B cell (primary cell): ENCODE results near the gene DOCK3.

Experiments used
- EZH2 ChIP-seq: IDR thresholded peaks from 2 replicates; pipeline ENCODE4 v1.6.1; 2012; ENCODE audit warnings: borderline replicate concordance, low read depth, mild to moderate bottlenecking, moderate library complexity, low read length; ENCODE audit not compliant: insufficient read depth, poor library complexity, severe bottlenecking
- TF ChIP-seq, protein P1 (sequence below): fragments of 200-600 bp; IDR thresholded peaks from one replicate; pipeline ENCODE4 v1.8.0; 2022; ENCODE audit warnings: antibody characterized with exemption, mild to moderate bottlenecking

DNA sequence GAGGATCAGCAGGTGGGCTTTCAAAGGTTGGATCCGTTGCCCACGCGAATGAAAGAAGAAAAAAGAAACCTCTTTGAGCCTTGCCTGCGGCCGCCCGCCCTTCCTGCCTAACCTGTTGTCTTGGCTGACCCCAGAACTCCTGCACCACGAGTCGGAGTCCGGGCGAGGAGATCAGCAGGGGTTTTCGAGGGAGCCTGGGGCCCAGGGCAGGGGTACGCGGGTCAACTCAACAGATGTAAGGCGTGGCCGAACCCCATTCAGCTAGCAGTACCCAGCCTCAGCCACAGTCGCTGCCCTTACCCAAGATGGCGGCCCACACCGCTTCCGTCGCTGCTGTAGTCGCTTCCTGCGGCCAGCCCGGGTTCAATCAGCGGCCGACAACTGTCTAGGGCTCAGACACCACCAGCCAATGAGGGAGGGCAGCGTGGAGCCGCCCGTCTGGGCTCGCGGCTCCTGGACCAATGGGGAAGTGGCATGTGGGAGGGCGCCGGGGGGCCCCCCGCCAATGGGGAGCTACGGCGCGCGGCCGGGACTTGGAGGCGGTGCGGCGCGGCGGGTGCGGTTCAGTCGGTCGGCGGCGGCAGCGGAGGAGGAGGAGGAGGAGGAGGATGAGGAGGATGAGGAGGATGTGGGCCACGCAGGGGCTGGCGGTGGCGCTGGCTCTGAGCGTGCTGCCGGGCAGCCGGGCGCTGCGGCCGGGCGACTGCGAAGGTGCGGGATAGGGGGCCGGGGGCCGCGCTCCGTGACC, 710.2 kb downstream of the DOCK3 start, which contains the start of gene MANF:
- TF ChIP-seq, protein P1, sequence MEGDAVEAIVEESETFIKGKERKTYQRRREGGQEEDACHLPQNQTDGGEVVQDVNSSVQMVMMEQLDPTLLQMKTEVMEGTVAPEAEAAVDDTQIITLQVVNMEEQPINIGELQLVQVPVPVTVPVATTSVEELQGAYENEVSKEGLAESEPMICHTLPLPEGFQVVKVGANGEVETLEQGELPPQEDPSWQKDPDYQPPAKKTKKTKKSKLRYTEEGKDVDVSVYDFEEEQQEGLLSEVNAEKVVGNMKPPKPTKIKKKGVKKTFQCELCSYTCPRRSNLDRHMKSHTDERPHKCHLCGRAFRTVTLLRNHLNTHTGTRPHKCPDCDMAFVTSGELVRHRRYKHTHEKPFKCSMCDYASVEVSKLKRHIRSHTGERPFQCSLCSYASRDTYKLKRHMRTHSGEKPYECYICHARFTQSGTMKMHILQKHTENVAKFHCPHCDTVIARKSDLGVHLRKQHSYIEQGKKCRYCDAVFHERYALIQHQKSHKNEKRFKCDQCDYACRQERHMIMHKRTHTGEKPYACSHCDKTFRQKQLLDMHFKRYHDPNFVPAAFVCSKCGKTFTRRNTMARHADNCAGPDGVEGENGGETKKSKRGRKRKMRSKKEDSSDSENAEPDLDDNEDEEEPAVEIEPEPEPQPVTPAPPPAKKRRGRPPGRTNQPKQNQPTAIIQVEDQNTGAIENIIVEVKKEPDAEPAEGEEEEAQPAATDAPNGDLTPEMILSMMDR = no peak
- no peak for TF ChIP-seq EZH2
